Lower lobe of right lung (tissue), 2 donors: Measurements from ENCODE around the gene DENND2C. TPM values are rescaled to one million over a fixed set of nuclear protein-coding genes. Genes with fewer than 3 reads are reported as not detected.

Source experiments
- ATAC-seq, 2 donors: fragments of 200-7000 bp; cut with Tn5 transposase; one replicate each; pipeline ENCODE4 v1.9.1; 2020 to 2022; ENCODE audit warnings: mild to moderate bottlenecking in 2 of 2, moderate library complexity in 2 of 2
- DNase-seq: peaks from one replicate; pipeline ENCODE4 v3.0.0-alpha.2; 2020
- H3K27ac ChIP-seq: fragments of 200-600 bp; one replicate; pipeline ENCODE4 v1.8.0; 2022
- H3K27me3 ChIP-seq: fragments of 200-600 bp; one replicate; pipeline ENCODE4 v1.8.0; 2022; ENCODE audit warnings: low read depth
- H3K36me3 ChIP-seq: fragments of 200-600 bp; one replicate; pipeline ENCODE4 v1.8.0; 2022; ENCODE audit warnings: mild to moderate bottlenecking
- H3K4me1 ChIP-seq: fragments of 200-600 bp; one replicate; pipeline ENCODE4 v1.8.0; 2022
- H3K4me3 ChIP-seq: fragments of 200-600 bp; one replicate; pipeline ENCODE4 v1.8.0; 2022; ENCODE audit warnings: mild to moderate bottlenecking
- H3K9me3 ChIP-seq: fragments of 200-600 bp; one replicate; pipeline ENCODE4 v1.8.0; 2022
- intact Hi-C: fragments of 100-400 bp; cut with DNase I; formaldehyde crosslinking; loops from one replicate; pipeline ENCODE4 v1.11.0; 2022
- total RNA-seq: library from RNA; stranded (reverse); fragmentation: NEBNext Ultra II Directional; extraction: Animal tissue kit (Norgen Biotek cat#: 25700); gene quantifications from one replicate; pipeline ENCODE4 v1.2.1, GENCODE V29; 2021
- TF ChIP-seq, protein P1 (sequence below): fragments of 200-600 bp; IDR thresholded peaks from one replicate; pipeline ENCODE4 v1.8.0; 2022; ENCODE audit warnings: antibody characterized with exemption, mild to moderate bottlenecking
- donor health status: DM: no; HTN: yes; CAD: no; lungs with severe emphysema.

DENND2C gene
- total RNA-seq, 1 donor from 2014 or later: 3.8 TPM

DNA sequence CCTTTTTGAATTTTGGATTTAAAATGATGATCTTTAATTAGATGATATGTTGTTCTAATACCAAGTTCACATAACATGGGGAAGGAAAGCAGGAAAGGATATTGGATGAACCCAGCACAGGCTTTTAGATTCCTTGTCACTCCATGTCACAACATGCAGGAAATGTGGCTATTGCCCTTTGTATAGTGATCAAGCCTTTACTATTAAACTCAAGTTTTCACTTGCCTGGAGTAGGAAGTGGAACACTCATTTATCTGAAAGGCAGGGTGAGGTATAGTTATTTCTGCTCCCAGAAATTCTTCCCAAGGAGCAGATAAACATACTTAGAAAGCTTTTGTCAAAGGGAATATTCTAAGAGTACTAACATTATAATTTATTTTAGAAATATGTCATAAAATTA is 51.2 kb downstream of the DENND2C start:
- Histone ChIP-seq H3K4me3 (no peak overlapping the region), H3K27me3 (no peaks in the 10 kb centered on the region), H3K9me3 (no peaks in the 10 kb centered on the region), H3K36me3 (peaks cover 8% of the 10 kb centered on the region), H3K27ac (no peak overlapping the region), H3K4me1 (no peaks in the 10 kb centered on the region)
- ATAC-seq (no peak), DNase-seq (no peak)
- intact Hi-C loops: no loop called here
- TF ChIP-seq, protein P1, sequence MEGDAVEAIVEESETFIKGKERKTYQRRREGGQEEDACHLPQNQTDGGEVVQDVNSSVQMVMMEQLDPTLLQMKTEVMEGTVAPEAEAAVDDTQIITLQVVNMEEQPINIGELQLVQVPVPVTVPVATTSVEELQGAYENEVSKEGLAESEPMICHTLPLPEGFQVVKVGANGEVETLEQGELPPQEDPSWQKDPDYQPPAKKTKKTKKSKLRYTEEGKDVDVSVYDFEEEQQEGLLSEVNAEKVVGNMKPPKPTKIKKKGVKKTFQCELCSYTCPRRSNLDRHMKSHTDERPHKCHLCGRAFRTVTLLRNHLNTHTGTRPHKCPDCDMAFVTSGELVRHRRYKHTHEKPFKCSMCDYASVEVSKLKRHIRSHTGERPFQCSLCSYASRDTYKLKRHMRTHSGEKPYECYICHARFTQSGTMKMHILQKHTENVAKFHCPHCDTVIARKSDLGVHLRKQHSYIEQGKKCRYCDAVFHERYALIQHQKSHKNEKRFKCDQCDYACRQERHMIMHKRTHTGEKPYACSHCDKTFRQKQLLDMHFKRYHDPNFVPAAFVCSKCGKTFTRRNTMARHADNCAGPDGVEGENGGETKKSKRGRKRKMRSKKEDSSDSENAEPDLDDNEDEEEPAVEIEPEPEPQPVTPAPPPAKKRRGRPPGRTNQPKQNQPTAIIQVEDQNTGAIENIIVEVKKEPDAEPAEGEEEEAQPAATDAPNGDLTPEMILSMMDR: no peak

DNA sequence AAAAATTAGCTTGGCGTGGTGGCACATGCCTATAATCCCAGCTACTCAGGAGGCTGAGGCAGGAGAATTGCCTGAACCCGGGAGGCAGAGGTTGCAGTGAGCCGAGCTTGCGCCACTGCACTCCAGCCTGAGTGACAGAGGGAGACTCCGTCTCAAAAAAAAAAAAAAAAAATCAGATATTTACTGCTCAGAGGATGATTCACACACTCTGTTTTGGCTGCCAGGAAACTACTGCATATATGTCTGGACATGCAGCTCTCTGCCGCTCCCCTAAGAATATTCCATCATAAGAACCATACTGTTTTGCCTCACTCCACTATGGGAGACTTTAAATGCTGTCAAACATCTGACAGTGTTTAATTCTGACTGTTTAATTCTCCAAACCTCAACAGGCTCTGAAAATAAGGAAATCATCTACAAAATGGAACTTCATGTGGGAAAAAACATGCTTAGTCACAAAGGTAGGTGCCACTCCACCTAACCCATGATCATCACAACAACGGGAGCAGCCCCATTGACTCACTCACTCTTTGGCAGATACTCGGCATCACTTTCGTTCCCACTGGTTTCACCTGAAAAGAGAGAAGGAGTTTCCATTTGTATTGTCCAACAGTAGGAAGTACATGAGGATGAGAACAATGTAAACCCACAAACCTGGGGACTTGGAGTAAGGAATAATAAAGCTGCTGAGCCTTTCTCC is 59.2 kb downstream of the DENND2C start:
- H3K36me3 ChIP-seq: peaks cover 19% of the 10 kb centered on the region
- no peak overlapping the region for H3K4me3 ChIP-seq
- no peaks in the 10 kb centered on the region for H3K9me3 ChIP-seq
- ATAC-seq (no peak), DNase-seq (no peak)
- intact Hi-C loops: no loop called here
- H3K4me1 ChIP-seq: no peaks in the 10 kb centered on the region
- no peaks in the 10 kb centered on the region for H3K27me3 ChIP-seq
- TF ChIP-seq, protein P1: no peak
- H3K27ac ChIP-seq: no peak overlapping the region

GRCh38 chr1:114609826-114610225 is 60.0 kb downstream of the DENND2C start:
- Histone ChIP-seq H3K4me1 (no peaks in the 10 kb centered on the region), H3K27ac (no peak overlapping the region), H3K9me3 (no peaks in the 10 kb centered on the region), H3K27me3 (no peaks in the 10 kb centered on the region), H3K36me3 (peaks cover 19% of the 10 kb centered on the region), H3K4me3 (no peak overlapping the region)
- ATAC-seq: no peak
- no peak for DNase-seq
- TF ChIP-seq, protein P1: no peak
- intact Hi-C loops: no loop called here

DNA sequence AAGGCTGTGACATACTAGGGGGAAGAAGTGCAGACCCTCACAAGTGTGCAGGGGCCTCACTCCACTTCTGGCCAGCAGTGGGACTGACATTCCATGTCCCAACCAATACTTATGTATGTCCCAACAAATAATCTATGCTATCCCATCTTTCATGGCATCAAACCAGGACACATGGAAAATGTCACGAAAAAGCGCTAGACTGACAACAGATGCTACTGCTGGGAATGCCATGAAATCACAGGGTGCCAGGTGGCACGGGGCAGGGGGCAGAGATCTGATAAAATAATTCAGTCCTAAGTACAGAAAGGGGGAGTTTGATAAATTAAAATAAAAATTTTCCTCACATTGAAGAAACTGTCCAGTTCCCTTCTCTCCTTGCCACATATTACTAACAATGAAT is 60.8 kb downstream of the DENND2C start:
- Histone ChIP-seq H3K27ac (no peak overlapping the region), H3K4me1 (no peaks in the 10 kb centered on the region), H3K27me3 (no peaks in the 10 kb centered on the region), H3K4me3 (no peak overlapping the region), H3K9me3 (no peaks in the 10 kb centered on the region), H3K36me3 (peaks cover 19% of the 10 kb centered on the region)
- no peak for DNase-seq
- no peak for ATAC-seq
- TF ChIP-seq, protein P1: no peak
- intact Hi-C loops: no loop called here

DNA sequence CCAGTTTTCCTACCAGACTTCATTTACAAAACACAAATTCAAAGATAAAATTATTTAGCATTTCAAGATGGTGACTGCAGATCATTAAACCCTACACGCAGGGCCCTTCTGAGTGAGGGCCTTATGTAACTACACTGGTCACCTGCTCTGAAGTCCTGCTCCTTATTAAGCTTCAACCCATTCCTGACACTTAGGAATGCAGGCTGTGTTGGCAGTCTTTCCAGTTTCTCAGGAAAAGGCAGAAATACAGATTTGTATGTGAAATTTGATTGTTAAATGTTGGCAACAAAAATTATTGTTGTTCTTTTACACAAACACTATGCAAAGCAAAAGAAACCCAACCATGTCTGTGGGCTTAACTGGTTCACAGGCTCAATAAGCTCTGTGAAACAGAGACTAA is 62.6 kb downstream of the DENND2C start:
- Histone ChIP-seq H3K4me3 (no peak overlapping the region), H3K36me3 (peaks cover 19% of the 10 kb centered on the region)
- intact Hi-C loops: no loop called here

More for the DNA sequence above, 62.6 kb downstream of the DENND2C start:
- H3K4me1 ChIP-seq: no peaks in the 10 kb centered on the region
- no peak overlapping the region for H3K27ac ChIP-seq
- ATAC-seq (no peak), DNase-seq (no peak)
- H3K27me3 ChIP-seq: no peaks in the 10 kb centered on the region
- TF ChIP-seq, protein P1: no peak
- H3K9me3 ChIP-seq: no peaks in the 10 kb centered on the region
